ENCODE results near the gene MEIOB.

DNA sequence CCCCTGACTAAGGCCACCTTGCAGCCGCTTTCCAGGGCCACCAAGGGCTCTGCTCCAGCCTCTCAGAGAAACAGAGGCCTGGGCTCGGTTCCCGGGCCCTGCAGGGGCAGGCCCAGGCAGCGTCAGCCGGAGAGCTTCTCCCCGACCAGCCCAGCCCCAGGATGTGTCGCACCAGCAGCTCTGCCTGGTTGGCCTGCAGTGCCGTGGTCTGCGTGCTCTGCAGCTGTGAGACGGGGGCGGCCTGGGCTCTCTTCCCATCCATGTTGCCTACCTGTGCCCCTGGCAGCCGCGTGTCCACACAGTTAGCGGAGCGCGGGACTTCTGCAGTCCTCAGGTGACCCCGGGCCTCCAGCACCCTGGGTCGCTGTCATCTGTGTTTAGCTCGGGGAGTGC lies 83.3 kb downstream of the MEIOB start:
- no peak for TF ChIP-seq ZSCAN20 (CRISPR knock-in tag; IDR thresholded peaks at IDR 0.05)
- TF ChIP-seq, protein P1, sequence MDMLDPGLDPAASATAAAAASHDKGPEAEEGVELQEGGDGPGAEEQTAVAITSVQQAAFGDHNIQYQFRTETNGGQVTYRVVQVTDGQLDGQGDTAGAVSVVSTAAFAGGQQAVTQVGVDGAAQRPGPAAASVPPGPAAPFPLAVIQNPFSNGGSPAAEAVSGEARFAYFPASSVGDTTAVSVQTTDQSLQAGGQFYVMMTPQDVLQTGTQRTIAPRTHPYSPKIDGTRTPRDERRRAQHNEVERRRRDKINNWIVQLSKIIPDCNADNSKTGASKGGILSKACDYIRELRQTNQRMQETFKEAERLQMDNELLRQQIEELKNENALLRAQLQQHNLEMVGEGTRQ (IDR thresholded peaks at IDR 0.05): no peak
- TF ChIP-seq, protein P2, sequence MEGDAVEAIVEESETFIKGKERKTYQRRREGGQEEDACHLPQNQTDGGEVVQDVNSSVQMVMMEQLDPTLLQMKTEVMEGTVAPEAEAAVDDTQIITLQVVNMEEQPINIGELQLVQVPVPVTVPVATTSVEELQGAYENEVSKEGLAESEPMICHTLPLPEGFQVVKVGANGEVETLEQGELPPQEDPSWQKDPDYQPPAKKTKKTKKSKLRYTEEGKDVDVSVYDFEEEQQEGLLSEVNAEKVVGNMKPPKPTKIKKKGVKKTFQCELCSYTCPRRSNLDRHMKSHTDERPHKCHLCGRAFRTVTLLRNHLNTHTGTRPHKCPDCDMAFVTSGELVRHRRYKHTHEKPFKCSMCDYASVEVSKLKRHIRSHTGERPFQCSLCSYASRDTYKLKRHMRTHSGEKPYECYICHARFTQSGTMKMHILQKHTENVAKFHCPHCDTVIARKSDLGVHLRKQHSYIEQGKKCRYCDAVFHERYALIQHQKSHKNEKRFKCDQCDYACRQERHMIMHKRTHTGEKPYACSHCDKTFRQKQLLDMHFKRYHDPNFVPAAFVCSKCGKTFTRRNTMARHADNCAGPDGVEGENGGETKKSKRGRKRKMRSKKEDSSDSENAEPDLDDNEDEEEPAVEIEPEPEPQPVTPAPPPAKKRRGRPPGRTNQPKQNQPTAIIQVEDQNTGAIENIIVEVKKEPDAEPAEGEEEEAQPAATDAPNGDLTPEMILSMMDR (IDR thresholded peaks at IDR 0.05): no peak
- TF ChIP-seq JUNB (IDR thresholded peaks at IDR 0.05): no peak
- TF ChIP-seq, protein P3, sequence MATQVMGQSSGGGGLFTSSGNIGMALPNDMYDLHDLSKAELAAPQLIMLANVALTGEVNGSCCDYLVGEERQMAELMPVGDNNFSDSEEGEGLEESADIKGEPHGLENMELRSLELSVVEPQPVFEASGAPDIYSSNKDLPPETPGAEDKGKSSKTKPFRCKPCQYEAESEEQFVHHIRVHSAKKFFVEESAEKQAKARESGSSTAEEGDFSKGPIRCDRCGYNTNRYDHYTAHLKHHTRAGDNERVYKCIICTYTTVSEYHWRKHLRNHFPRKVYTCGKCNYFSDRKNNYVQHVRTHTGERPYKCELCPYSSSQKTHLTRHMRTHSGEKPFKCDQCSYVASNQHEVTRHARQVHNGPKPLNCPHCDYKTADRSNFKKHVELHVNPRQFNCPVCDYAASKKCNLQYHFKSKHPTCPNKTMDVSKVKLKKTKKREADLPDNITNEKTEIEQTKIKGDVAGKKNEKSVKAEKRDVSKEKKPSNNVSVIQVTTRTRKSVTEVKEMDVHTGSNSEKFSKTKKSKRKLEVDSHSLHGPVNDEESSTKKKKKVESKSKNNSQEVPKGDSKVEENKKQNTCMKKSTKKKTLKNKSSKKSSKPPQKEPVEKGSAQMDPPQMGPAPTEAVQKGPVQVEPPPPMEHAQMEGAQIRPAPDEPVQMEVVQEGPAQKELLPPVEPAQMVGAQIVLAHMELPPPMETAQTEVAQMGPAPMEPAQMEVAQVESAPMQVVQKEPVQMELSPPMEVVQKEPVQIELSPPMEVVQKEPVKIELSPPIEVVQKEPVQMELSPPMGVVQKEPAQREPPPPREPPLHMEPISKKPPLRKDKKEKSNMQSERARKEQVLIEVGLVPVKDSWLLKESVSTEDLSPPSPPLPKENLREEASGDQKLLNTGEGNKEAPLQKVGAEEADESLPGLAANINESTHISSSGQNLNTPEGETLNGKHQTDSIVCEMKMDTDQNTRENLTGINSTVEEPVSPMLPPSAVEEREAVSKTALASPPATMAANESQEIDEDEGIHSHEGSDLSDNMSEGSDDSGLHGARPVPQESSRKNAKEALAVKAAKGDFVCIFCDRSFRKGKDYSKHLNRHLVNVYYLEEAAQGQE (IDR thresholded peaks at IDR 0.05): no peak
- no peak for TF ChIP-seq EP300 (IDR thresholded peaks at IDR 0.05)
- no peak for TF ChIP-seq MYC (IDR thresholded peaks at IDR 0.05; ENCODE audit: borderline replicate concordance, low read length)
- TF ChIP-seq NFE2L2 (conservative IDR thresholded peaks at IDR 0.05; ENCODE audit: low read length): no peak
- no peak for TF ChIP-seq JUN (IDR thresholded peaks at IDR 0.05)
- TF ChIP-seq HDAC2 (IDR thresholded peaks at IDR 0.05): no peak
- TF ChIP-seq EHF (CRISPR knock-in tag; IDR thresholded peaks at IDR 0.05): no peak
